Left renal cortex interstitium (tissue), 4 donors: ENCODE measurements around the gene MYL6. TPM values are rescaled to one million over a fixed set of nuclear protein-coding genes. Genes with fewer than 3 reads are reported as not detected.
A peak's percentile ranks its signal among the peaks of the same experiment; 100 is the strongest.

Experiments
- DNase-seq, 4 donors: peaks; one replicate each; pipeline ENCODE4 v3.0.0-alpha.2; 2013; ENCODE audit warnings: low read depth in 4 of 4, low spot score in 2 of 4, missing footprints in 1 of 4
- polyA plus RNA-seq, 4 donors: library from polyadenylated mRNA; unstranded; fragments of 120-200 nt; gene quantifications; one replicate each; pipeline ENCODE4 v1.2.1, GENCODE V29; 2013; ENCODE audit not compliant: insufficient read length in 4 of 4

Gene MYL6
- polyA plus RNA-seq, 4 donors, result 1,610 to 2,370 (median 1,767) TPM

DNA sequence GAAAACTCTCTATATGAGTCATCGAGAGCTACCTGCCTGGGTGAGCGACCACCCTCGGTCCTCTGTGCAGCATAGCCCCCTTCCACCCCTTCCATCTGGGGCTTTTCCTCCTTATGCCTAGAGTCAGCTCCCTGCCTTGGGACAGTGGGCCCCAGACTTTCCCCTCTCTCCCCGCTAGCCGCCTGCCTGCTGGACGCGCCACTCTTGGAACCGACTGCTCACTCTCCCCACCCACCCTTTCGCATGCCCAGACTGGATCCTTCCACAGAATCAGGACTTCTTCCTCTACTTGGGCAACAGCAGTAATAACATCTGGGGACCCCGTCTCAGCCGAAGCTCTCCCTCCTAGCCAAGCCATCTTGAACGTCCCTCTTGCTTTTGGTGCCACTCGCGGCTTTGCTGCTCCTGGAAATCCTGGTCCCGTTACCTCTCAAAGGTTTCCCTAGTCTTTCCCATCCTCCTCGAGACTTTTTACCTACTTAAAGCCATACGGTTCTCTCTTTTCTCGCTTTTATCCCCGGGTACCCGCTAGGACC, 29.4 kb upstream of the MYL6 start:
- DNase-seq, result peak in 1 of 4 donors; percentile 25

- peak in 1 of 4 donors; percentile 7 for DNase-seq
Measured at GRCh38 chr12:56129206-56129941, 28.8 kb upstream of the MYL6 start.

- DNase-seq, result no peak
Measured at GRCh38 chr12:56129942-56130495, 28.1 kb upstream of the MYL6 start.

DNA sequence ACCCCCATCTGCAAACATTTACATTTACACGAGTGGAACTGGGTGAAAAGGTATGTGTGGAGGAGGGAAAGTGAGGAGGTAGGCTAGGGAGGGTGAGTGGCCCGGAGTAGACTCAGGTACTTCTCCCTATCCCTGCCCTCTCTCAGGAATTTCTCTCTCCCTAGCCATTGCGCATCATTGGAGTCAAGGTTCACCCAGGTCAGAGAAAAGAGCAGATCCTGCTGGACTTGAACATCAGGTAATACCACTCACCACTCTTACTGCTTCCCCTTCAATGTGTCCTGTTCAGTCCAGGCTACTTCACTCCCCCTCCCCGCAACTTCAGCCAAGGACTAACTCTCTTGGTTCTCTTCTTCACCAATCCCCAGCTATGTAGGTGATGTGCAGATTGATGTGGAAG, 27.3 kb upstream of the MYL6 start:
- DNase-seq, result no peak

- DNase-seq, result no peak
Measured at GRCh38 chr12:56134897-56135296, 23.3 kb upstream of the MYL6 start.

DNA sequence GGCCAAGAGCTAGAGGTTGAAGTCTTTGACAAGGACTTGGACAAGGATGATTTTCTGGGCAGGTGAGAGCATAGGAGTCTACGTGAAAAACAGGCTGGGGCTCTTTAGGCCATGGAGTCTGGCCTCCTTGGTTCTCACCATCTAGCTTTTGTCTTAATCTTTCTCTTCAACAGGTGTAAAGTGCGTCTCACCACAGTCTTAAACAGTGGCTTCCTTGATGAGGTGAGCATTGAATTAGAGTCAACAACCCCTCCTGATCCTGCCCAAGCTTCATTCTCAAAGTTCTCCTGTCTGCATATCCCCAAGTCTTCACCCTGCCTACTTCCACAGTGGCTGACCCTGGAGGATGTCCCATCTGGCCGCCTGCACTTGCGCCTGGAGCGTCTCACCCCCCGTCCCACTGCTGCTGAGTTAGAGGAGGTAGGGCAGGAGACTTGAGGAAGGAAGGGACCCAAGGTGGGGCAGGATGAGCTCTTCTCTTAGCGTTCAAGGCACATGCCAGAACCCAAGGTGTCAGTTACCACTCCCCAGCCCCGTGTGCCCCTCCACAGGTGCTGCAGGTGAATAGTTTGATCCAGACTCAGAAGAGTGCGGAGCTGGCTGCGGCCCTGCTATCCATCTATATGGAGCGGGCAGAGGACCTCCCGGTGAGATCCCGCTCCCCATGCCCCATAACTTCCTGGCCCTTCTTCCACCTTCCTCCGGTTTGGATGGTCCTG, 20.1 kb upstream of the MYL6 start:
- DNase-seq, result no peak

DNA sequence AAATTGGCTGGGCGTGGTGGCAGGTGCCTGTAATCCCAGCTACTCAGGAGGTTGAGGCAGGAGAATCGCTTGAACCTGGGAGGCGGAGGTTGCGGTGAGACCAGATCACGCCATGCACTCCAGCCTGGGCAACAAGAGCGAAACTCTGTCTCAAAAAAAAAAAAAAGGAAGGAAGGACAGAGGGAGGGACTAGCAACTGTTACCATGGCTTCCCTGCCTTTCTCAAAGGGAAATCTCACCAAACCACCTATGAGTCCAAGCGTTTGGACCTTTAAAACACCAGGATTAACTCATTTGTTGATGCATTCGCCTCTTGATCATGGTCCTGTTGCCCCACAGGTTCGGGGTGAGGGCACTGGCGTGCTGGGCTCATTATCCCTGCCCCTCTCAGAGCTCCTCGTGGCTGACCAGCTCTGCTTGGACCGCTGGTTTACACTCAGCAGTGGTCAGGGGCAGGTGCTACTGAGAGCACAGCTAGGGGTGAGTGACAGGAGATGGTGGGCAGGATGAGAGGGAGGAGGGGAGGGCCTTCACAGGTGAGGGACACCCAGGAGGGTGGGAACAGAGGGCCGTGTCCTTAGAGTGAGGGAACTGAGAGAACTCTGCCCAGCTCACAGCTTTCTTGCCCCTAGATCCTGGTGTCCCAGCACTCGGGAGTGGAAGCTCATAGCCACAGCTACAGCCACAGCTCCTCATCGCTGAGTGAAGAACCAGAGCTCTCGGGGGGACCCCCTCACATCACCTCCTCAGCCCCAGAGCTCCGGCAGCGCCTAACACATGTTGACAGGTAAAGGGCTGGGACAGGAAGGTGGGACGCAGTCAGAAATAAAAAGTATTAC, 16.0 kb upstream of the MYL6 start:
- DNase-seq, result no peak

GRCh38 chr12:56143217-56143616, 14.9 kb upstream of the MYL6 start:
- no peak for DNase-seq

DNA sequence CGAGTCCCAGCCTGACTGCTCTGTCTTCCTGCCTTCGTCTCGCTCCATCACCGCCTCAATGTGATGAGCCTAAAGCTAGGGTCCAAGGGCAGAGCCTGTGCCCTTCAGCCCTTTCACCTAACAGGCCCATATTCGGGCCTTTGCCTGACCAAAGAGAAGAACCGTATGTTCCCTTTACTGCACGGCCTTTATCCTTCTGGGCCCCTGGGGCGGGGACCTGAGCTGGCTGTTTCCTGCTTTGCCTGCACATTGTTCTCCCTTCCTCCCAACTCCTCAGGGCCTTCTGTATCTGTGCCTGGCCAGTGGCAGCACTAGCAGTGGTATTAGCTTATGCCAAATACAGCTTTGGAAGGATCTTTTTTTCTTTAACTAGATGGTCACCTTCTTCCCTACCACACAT, 14.3 kb upstream of the MYL6 start:
- DNase-seq, result no peak

- DNase-seq, result no peak
Measured at GRCh38 chr12:56145217-56145616, 12.9 kb upstream of the MYL6 start.

DNA sequence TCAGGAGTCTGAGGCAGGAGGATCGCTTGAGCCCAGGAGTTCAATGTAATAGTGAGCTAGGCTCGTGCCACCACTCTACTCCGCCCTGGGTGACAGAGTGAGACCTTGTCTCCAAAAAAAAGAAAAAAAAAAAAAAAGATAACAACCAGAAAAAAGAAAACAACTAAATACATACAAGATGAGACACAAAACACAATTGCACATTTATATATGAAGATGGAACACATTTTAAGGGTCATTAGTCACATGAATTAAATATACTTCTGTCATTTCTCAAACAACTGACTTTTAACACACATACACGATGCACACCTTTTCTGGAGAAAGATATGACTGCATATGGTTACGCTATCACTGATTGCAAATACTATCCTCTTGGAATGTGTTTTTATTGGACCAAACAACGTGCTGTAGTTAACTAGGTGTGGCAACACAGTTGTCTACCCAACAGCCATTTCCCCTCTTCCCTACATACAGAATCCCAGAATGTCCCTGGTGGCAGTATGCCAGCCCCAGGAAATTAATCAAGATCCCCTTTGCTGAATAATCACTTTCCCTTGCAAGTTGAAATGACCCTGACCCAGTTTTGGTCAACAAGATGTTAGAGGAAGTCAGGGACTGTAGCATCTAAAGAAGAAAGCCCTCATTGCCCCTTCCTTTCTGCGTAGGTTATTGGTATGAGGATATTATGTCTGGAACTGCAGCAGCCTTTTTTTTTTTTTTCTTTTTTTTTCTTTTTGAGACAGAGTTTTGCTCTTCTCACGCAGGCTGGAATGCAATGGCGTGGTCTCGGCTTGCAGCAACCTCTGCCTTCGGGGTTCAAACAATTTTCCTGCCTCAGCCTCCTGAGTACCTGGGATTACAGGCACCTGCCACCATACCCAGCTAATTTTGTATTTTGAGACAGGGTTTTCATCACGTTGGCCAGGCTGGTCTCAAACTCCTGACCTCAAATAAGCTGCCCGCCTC, 11.4 kb upstream of the MYL6 start:
- DNase-seq, result no peak

- DNase-seq, result no peak
Measured at GRCh38 chr12:56150563-56150962, 7.6 kb upstream of the MYL6 start.

GRCh38 chr12:56151672-56152131, 6.5 kb upstream of the MYL6 start:
- DNase-seq, result no peak

- peak; percentile 68 to 89 (median 79) for DNase-seq
Measured at GRCh38 chr12:56152132-56152755, 5.9 kb upstream of the MYL6 start, which contains the start of gene MYL6B. TSS of gene MYL6B (plus strand) at chr12:56152587. CDS start at chr12:56153919, 1,332 bp downstream.

- DNase-seq, result no peak
Measured at GRCh38 chr12:56152756-56153677, 5.1 kb upstream of the MYL6 start.

- no peak for DNase-seq
Measured at GRCh38 chr12:56153678-56154065, 4.5 kb upstream of the MYL6 start.

DNA sequence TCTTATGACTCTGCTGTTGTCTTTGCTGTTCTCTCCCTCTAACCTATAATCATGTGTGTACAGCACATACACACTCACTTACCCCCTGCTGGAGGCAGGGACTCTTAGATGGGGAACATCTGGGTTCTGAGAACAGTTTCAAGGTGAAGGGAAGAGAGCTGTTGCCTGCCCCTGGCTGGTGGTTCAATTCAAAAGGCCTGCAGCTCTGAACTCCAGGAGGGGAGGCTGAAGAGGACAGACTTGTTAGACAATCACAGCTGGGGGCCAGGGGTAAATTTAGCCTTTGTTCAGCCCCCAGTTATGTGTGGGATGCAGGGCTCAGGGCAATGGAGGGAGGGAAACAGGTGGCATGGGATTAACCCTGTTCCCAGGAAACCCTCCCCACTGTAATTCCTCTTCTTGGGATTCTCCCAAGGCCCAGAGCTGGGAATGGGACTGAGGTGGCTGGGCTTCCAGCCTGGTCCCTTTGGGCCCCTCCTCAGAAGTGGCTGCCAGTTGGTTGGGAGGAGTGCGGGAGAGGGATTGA, 3.9 kb upstream of the MYL6 start:
- no peak for DNase-seq

- DNase-seq, result no peak
Measured at GRCh38 chr12:56154818-56155217, 3.3 kb upstream of the MYL6 start.
